HS-5 (cell line): ENCODE measurements around the gene BRF1.

ENCODE experiments used
- DNase-seq: peaks from one replicate; pipeline ENCODE4 v3.0.0-alpha.2; 2012; ENCODE audit warnings: low read depth

Gene BRF1

GRCh38 chr14:105267820-105268548 lies 32.8 kb downstream of the BRF1 start:
- DNase-seq: no peak

- DNase-seq: no peak
Observed at GRCh38 chr14:105261781-105262180, 39.0 kb downstream of the BRF1 start.

- DNase-seq: no peak
Observed at GRCh38 chr14:105260959-105261358, 39.8 kb downstream of the BRF1 start.

GRCh38 chr14:105258846-105259245 lies 42.0 kb downstream of the BRF1 start:
- no peak for DNase-seq

GRCh38 chr14:105257464-105257863 lies 43.3 kb downstream of the BRF1 start:
- no peak for DNase-seq

- DNase-seq: no peak
Observed at GRCh38 chr14:105256292-105256960, 44.4 kb downstream of the BRF1 start.

- DNase-seq: no peak
Observed at GRCh38 chr14:105255021-105255507, 45.7 kb downstream of the BRF1 start.

- DNase-seq: no peak
Observed at GRCh38 chr14:105253329-105253682, 47.5 kb downstream of the BRF1 start.

- DNase-seq: no peak
Observed at GRCh38 chr14:105252552-105253328, 48.1 kb downstream of the BRF1 start.

GRCh38 chr14:105251920-105252319 lies 48.9 kb downstream of the BRF1 start:
- DNase-seq: no peak

GRCh38 chr14:105250986-105251385 lies 49.8 kb downstream of the BRF1 start:
- DNase-seq: no peak

GRCh38 chr14:105250008-105250366 lies 50.8 kb downstream of the BRF1 start:
- DNase-seq: no peak

- no peak for DNase-seq
Observed at GRCh38 chr14:105249182-105250007, 51.4 kb downstream of the BRF1 start.

GRCh38 chr14:105248368-105249181 lies 52.2 kb downstream of the BRF1 start, which contains the start of gene BTBD6:
TSS of gene BTBD6 (plus strand) at chr14:105248533. CDS start at chr14:105248712, 179 bp downstream.
- DNase-seq: peak; percentile 22

GRCh38 chr14:105247715-105248367 lies 53.0 kb downstream of the BRF1 start:
- no peak for DNase-seq

- no peak for DNase-seq
Observed at GRCh38 chr14:105247026-105247425, 53.8 kb downstream of the BRF1 start.

GRCh38 chr14:105244334-105244733 lies 56.5 kb downstream of the BRF1 start:
- no peak for DNase-seq

GRCh38 chr14:105241641-105242040 lies 59.2 kb downstream of the BRF1 start:
- no peak for DNase-seq

GRCh38 chr14:105240811-105241576 lies 59.8 kb downstream of the BRF1 start:
- no peak for DNase-seq
